GM18520 (cell line): ENCODE results near the gene ALG1L2.
A peak's percentile ranks its signal among the peaks of the same experiment; 100 is the strongest.
"Not testable (repeated sequence)": the region's sequence is repeated elsewhere in the genome, so short reads cannot be mapped to it uniquely, and the experiment has no call there.

Source experiments
- ATAC-seq: cut with Tn5 transposase; IDR thresholded peaks from one replicate; pipeline ENCODE4 v1.9.1; 2021; ENCODE audit not compliant: unreplicated experiment

The ALG1L2 gene

DNA sequence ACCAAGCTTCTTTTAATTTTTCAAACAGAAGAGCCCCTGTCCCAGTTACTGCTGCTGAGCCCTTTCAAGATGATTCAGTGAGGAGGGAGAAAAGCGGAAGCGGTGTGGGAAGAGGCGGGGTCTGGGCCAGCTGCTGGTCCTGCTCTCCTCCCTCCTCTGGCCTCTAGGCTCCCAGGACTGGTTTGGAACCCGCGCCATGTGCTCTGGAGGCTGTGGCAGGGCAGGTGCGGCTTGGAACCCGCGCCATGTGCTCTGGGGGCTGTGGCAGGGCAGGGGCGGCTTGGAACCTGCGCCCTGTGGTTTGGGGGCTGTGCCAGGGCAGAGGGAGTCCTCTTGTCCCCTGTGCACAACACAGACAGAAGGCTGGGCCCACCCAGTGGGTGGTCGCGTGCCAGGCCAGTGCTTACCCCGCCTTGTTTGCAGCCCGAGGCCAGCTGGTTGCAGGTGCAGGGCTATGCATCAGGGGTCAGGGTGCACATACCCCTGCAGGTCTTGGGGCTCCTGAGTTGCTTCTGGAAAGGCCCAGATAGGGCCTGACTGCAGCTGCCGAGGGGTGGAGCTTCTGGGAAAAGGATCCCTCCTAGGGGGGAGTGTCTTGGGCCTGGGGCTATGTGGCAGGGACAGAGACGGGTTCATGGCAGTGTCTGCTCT is 12.2 kb downstream of the ALG1L2 start:
- no peak for ATAC-seq

DNA sequence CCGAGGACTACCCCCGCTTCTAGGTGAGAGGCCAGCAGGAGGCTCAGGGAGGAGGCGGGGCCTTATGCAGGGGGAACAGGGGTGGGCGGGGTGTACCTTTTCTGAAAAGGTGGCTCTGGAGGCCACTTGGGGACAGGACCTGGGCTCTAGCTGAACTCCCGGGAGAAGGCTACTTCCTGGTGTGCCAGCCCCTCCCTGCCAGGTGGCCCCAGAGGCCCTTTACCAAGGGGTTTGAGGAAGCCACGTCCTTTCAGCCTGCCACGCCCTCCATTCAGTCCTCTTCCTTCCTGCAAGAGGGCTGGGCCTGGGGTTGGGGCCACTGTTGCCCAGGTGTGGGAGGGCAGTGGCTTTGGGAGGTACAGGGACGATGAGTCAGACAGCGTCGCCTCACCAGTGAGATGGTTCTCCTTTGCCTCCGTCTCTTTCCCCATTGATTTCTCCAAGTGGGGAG is 12.9 kb downstream of the ALG1L2 start:
- ATAC-seq, result not testable (repeated sequence)

DNA sequence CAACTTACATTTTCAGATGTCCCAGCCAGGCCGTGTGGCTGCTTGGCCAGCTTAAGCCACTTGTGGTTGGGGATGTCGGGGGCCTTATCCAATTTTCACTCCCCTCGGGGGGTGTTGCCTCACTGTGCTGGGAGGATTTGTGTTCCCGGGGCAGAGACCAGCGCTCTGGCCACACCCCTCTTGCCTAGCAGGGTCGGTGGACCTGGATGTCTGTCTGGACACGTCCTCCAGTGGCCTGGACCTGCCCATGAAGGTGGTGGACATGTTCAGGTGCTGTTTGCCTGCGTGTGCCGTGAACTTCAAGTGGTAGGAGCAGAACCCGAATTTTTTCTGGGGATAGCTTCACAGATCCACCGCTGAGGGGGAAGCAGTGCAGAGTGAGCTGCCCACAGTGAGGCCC is 14.2 kb downstream of the ALG1L2 start:
- not testable (repeated sequence) for ATAC-seq

DNA sequence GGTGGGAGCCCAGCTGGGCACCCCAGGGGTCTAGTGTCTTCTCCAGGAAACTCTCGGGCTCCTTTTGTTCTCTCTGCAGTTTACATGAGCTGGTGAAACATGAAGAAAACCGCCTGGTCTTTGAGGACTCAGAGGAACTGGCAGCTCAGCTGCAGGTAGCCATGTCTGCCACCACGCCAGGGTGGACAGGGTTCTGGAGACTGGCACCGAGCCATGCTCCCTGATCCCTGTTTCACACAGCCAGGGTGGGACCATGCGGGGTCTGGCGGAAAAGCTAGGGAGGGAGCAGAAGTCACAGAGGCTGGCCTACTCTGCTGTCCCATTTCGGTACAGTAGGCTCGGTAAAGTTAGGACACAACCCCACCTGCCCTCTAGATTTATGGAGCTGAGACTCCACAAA is 15.5 kb downstream of the ALG1L2 start:
- ATAC-seq, result not testable (repeated sequence)

DNA sequence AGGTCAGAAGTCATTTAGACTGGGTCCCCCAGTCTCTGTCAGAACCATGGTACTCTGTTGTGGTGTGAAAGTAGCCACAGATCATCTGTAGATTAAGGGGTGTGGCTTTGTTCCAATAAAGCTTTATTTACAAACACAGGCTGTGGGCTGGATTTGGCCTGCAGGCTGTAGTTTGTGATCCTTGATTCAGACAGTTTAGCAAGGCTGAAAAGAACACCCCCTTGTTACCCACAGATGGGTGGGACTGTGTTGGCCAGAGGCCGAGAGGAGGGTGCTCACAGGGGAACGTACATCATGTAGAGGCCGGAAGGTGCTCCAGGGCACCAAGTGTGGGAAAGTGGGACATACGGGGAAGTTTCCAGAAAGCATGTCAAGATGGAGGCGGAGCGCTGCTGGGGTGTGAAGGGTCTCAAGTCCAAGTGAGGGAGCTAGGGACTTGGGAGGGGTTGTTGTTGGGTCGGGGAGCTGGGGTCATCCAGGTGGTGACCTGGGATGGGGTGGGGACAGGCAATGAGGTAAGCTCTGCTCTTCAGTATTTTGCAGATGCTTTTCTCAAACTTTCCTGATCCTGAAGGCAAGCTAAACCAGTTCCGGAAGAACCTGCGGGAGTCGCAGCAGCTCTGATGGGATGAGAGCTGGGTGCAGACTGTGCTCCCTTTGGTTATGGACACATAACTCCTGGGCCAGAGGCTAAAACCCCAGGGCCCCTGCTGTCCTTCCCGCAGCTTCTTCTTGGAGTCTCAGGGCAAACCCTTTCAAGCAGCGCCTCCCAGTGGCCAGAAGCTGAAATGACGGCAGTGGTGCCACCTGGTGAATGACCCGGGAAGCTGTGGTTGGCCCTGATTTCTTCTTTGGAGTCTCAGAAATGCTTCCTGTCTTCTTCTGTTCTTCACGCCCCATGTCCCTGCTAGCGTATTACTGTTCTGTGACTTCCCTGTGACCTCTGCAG is 16.3 kb downstream of the ALG1L2 start:
- not testable (repeated sequence) for ATAC-seq

DNA sequence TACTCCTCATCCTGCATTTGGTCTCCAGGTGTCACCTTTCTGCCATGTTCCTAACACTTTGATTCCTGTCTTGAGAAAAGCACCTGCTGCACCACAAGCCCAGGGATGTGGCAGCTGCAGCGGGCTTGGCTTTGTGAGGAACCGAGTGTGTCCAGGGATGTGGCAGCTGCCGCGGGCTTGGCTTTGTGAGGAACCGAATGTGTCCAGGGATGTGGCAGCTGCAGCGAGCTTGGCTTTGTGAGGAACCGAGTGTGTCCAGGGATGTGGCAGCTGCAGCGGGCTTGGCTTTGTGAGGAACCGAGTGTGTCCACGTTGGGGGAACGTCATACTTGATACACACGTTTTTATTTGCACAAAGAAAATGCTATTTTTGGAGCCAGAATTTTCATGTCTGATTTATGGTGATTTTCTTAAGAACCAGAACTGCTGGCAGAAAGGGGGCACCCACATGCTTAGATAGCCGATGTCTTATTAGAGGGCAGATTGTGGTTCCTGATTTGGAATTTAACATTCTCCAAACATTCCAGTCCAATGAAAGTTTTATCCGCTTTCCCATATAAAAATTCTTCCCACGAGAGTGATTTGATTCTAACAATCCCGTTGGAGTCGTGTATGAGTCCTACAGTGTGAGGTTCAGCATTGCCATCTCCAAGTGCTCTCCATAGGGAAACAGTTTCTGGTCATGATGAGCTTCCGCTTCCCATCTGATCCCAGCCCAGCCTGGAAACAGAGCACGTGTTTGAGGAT is 17.2 kb downstream of the ALG1L2 start:
- not testable (repeated sequence) for ATAC-seq

DNA sequence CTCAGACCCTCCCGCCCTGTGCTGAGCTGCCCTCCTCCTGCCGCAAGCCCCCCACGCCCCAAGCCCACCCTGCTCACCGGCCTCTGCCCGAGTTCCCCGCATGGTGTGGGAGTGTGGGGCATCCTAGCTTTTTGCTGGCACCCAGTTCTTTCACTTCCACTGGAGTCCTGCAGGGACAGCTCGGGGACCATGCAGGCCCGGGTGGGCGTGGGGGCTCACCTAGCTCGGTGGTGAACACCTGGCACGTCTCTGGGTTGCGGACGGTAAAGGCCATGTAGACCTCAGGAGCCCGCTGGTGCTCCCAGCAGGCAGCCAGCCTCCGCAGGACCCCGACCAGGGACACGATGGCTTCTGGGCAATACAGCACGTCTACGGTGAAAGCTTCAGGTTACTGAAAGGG is 20.9 kb downstream of the ALG1L2 start:
- ATAC-seq, result not testable (repeated sequence)

DNA sequence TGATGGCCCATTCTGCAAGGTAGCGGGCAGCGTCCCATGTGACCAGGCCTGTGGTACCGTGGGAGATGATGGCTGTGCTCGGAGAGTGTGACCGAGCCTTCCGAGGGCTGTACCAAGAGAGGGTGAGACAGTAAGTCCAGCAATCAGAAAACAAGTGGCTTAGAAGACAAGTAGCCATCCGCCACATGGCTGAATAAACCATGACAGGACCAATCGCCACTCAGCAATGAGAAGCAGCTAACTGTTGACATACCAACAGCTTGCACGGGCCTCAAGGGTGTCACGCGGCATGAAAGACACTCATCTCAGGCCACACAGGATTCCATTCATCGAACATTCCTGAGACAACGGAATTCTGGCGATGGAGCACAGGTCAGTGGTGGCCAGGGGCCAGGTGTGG is 22.6 kb downstream of the ALG1L2 start:
- not testable (repeated sequence) for ATAC-seq

DNA sequence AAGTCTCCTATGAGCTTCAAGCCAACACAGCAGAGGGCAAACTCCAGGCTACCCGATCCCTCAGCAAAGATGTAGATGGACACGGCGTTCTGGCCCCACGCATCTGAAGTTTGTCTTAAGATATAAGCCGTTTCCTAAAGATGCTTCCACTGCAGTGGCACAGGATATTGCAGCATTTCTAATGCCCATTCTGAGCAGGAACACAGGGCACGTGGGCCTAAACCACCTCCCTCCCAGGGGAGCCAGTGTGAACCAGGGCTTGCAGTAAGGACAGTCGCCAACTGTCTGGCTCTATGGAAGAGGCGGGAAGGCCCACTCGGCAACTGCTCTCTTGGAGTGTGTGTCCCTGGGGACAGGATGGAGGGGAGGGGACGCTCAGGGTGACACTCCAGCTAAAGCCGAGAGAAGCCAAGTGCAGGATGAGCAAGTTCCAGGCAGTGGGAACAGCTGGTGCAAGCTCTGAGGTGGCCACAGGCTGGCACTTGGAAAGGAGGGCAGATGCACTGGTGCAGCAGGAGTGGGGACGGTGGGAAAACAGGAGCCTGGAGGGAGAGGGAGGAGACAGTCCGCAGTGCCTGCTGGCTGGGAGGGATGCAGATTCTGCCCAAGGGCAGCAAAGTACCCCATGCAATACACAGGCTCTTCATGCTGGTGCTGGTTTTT is 25.8 kb downstream of the ALG1L2 start:
- not testable (repeated sequence) for ATAC-seq

DNA sequence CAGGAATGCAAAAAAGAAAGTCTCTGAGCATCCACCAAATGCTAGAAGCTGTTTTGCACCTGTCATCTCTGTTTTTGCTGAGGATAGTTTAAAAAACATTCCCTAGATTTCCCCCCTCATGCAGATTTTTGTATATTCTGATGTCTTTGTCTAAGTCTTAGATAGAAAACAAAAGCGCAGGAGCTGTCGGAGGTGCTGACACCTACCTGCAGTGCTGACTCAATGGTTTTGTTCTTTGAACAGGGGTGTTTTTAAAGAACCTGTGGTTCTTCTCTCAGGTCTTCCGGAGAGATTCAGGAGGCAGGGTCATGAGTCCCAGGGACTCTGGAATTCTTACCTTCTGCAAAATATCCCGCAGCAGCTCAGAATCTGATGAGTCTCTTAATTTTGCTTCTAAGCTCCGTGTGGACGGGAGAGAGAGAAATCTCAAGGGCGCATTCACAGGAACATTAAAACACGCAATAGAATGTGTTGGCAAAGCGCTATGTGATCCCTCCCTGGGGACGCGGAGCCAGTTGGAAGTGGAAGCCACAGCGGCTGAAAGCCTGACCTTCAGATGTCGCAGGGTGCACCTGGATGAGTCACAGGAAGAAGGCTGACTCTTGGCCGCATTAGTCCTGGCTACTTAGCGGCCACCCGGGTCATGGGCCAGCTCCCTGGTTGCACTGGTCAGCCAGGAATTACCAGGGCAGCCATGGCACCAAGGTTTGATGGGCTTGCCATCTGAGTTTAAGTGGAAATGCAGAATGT is 27.4 kb downstream of the ALG1L2 start:
- not testable (repeated sequence) for ATAC-seq

DNA sequence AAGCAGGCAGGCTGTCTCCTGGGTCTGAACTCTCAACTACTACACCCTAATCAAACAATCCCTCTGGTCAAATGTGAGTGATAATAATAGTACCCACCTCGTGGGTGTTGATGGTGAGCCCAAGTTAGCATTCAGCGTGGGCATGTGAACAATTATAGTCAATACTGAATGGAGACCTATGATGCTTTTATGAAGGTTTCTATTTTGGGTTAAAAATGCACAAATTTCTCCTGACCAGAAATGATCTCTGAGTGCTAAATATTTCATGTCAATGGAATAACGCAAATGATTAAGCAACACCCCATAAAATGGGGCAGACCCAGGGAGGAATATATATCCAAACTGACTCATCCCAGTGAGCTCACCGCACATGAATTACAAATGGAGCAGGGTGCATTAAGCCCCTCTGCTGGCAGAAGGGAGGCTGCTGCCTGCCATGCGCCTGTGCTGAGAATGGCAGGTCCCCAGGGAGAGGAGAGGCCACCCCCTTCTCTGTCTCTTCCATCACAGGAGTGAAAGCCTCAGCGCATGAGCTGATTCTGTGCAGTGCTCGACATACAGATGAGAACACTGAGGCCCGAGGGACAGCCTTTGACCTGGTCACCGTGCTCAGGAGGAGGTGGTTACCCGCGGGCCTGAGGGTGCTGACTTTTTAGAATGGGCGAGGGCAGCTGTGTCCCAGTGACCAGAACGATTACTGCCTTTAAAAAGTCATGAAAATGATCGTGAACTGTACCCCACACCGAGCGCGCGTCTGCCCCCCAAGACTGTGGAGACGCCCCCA is 28.9 kb downstream of the ALG1L2 start:
- ATAC-seq, result not testable (repeated sequence)

DNA sequence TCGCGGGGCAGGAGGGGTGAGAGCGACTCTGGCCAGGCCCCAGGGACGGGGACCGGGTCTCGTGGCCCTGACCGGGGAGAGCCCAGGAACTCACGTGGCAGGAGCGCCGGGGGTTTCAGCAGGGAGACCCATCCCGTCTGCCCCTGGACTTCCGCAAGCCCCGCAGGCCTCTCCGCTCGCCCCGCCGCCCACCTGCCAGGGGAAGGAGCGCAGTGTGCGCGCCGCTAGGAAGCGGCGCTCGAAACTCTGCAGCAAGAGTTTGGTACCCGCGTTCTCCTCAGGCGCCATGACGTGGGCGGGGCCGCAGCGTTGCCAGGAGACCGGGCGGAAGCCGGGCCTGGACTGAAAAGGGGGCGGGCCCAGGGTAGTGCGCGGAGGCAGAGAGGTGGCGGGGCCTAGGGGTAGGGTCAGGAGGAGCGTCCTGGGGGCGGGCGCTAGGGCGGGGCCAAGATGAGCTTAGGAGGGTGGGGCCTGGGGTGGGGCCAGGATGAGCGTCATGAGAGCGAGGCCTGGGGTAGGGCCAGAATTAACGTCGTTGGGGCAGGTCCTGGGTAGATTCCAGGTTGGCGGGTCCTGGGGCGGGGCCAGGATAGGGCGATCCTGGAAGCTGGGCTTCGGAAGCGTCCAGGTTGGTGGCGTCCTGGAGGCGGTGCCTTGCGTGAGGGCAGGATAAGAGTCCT is 29.7 kb downstream of the ALG1L2 start:
- ATAC-seq, result peak; percentile 99

DNA sequence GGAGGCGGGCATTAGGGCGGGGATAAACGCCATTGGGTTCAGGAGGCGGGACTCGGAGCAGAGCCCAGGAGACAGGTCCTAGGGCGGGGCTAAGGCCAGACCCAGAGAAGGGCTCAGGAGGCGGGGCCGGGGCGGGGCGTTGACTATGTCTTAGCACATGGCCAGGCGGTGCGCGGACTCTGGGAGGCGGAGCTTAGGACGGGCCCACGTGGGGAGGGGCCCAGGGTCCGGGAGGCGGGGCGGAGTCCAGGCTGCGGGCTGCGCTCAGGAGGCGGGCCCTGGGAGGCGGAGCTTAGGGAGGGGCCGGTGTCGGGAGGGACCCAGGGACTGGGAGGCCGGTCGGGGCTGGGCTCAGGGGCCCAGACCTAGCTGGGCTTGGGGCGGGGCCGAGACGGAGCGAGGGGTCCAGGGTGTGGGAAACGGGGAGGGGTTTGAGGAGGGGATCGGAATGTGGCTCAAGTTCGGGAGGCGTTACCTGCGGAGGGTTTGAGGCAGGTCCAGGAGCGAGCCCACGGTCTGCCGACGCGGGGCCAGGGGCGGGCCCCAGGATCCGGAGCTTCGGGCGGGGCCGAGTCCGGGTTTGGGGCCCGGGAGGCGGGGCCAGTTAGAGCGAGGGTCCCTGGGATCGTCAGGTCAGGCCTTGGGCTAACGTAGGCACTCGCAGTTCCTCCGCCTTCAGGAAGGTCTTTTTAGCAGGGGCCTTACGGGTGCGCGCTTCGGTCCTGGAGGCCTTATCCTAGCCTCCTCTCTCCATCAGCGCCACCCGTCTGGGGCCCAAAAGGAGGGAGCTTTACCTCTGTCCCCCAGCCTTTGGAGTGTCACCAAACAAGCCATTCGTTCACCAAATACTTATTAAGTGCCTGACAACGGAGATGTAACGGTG is 30.5 kb downstream of the ALG1L2 start:
- ATAC-seq, result not testable (repeated sequence)

DNA sequence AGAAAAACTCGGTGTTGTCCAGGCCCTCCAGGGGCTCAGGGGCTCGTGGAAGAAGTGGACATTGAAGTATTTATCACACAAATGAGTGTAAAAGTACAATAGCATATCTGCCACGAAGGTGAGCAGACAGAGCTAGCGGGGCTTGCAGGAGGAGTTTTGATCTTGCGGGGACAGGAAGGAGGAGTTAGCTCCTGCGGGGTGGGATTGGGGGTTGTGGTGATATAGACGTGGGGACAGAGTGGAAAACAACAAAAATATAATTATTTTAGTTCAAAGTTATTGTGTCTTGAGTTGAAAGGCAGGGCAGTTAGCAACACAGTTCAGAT is 31.1 kb downstream of the ALG1L2 start:
- not testable (repeated sequence) for ATAC-seq

DNA sequence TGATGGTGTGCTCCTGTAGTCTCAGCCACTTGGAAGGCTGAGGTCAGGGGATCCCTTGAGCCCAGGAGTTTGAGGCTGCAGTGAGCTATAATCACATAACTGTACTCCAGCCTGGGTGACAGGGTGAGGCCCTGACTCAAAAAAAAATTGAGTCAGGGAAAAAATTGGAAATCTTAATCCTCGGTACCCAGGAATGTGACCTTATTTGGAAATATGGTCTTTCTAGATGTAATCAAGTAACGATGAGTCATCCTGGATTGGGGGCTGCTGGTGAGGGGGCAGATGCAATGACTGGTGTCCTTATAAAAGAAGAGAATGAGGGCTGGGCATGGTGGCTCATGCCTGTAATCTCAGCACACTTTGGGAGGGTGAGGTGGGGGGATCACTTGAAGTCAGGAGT is 33.8 kb downstream of the ALG1L2 start:
- ATAC-seq, result not testable (repeated sequence)

DNA sequence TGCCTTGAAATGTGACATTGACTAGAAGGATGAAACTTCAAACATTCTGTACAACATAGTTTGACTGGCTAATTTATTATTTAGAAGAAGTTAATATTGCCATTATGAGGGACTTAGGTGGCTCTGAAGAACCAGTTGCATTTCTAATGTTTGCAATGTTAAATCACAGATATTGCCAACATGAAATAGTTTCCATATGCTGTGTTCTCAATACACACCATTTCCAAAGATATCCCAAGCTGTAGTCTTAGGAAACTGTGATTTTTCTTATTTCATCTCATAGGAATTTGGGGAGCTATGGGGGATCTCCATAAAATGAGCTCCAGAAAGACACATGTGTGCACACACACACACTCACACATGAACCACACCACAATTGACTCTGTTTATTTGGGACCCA is 36.3 kb downstream of the ALG1L2 start:
- no peak for ATAC-seq

DNA sequence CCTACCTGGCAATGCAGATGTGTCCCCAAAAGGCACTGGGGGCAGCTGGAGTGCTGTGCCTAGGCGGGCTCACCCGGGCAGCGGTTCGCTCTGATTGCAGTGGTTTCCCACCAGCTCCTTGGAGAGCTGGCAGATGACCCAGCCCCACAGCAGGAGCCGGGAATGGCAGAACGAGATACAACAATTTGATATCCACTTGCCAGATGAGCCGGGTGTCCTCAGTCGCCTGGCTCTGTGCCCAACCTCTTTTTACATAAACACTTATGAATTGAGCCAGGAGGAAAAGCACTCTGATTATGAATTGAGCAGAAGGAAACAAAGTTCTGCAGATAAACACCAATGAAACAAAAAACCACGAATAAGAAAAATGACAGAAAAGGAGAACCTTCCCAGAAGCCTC is 38.2 kb downstream of the ALG1L2 start:
- not testable (repeated sequence) for ATAC-seq

DNA sequence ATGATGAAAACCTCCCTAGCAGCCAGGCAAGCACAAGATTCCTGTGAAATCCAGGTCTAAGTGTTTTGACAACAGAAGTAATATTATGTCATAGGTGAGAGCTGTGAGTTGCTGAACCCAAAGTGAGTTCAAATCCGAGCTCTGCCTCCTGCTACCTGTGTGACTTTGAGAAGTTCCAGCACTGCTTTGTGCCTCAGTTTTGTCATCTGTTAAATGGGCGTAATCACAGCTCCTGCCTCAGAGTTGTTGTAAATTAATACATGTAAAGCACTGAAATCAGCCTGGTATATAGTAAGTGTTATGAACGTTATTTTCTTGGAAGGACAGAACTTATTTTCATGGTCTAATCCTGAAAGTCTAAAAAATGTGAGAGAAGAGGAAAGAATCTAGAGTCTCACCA is 38.7 kb downstream of the ALG1L2 start:
- ATAC-seq, result not testable (repeated sequence)
